ENCODE results near the gene KCNMB3. TPM values are rescaled to one million over a fixed set of nuclear protein-coding genes. Genes with fewer than 3 reads are reported as not detected.

The KCNMB3 gene
- total RNA-seq, 4 donors from 2014 or later, result 1.3 to 4.1 (median 2.9) TPM

- Histone ChIP-seq H3K4me3 (no peak overlapping the region), H3K27ac (replicated peaks in 1 of 4) (no peak overlapping the region), H3K4me1 (no peaks in the 10 kb centered on the region), H3K36me3 (peaks cover 8 to 50% (median 30%) of the 10 kb centered on the region in 4 donors), H3K9me3 (no peaks in the 10 kb centered on the region), H3K27me3 (no peaks in the 10 kb centered on the region)
- DNase-seq (ENCODE audit: extremely low spot score), result no peak
- intact Hi-C loops (cut with DNase I), result no loop called here
- 95% methylated on average over 4 of the region's 4 CpGs for WGBS
- TF ChIP-seq POLR2A (IDR thresholded peaks at IDR 0.05; ENCODE audit: low read depth) (no peak), CTCF (IDR thresholded peaks at IDR 0.05) (no peak), EP300 (IDR thresholded peaks at IDR 0.05) (no peak)
Measured at GRCh38 chr3:179234199-179234598, 16.7 kb downstream of the KCNMB3 start.

- H3K27ac ChIP-seq (replicated peaks in 1 of 4), result no peak overlapping the region
- intact Hi-C loops (cut with DNase I), result no loop called here
Measured at GRCh38 chr3:179233043-179233442, 17.9 kb downstream of the KCNMB3 start.

GRCh38 chr3:179229177-179229576 lies 21.7 kb downstream of the KCNMB3 start:
- no peaks in the 10 kb centered on the region for H3K4me1 ChIP-seq
- H3K36me3 ChIP-seq, result peaks cover 15 to 69% (median 50%) of the 10 kb centered on the region in 4 donors
- no peak for TF ChIP-seq EP300 (IDR thresholded peaks at IDR 0.05)
- no peak for TF ChIP-seq POLR2A (IDR thresholded peaks at IDR 0.05; ENCODE audit: low read depth)
- no peak for TF ChIP-seq CTCF (IDR thresholded peaks at IDR 0.05)
- TF ChIP-seq POLR2AphosphoS5 (IDR thresholded peaks at IDR 0.05), result no peak
- no peak overlapping the region for H3K27ac ChIP-seq (replicated peaks in 1 of 4)
- 68% methylated on average over 5 of the region's 5 CpGs for WGBS
- intact Hi-C loops (cut with DNase I), result no loop called here
- DNase-seq (ENCODE audit: extremely low spot score), result no peak
- H3K9me3 ChIP-seq, result no peaks in the 10 kb centered on the region
- no peaks in the 10 kb centered on the region for H3K27me3 ChIP-seq
- H3K4me3 ChIP-seq, result no peak overlapping the region

More at GRCh38 chr3:179233043-179233442, 17.9 kb downstream of the KCNMB3 start:
- no peak for TF ChIP-seq CTCF (IDR thresholded peaks at IDR 0.05)
- TF ChIP-seq POLR2A (IDR thresholded peaks at IDR 0.05; ENCODE audit: low read depth), result no peak
- TF ChIP-seq EP300 (IDR thresholded peaks at IDR 0.05), result no peak
- TF ChIP-seq POLR2AphosphoS5 (IDR thresholded peaks at IDR 0.05), result no peak
- Histone ChIP-seq H3K4me1 (no peaks in the 10 kb centered on the region), H3K9me3 (no peaks in the 10 kb centered on the region), H3K36me3 (peaks cover 8 to 55% (median 30%) of the 10 kb centered on the region in 4 donors), H3K27me3 (no peaks in the 10 kb centered on the region), H3K4me3 (no peak overlapping the region)
- 93% methylated on average over 3 of the region's 3 CpGs for WGBS
- DNase-seq (ENCODE audit: extremely low spot score), result no peak

- TF ChIP-seq CTCF (IDR thresholded peaks at IDR 0.05), result no peak
- no peak for TF ChIP-seq POLR2A (IDR thresholded peaks at IDR 0.05; ENCODE audit: low read depth)
- no peak for TF ChIP-seq POLR2AphosphoS5 (IDR thresholded peaks at IDR 0.05)
- TF ChIP-seq EP300 (IDR thresholded peaks at IDR 0.05), result no peak
- Histone ChIP-seq H3K27me3 (no peaks in the 10 kb centered on the region), H3K36me3 (peaks cover 15 to 75% (median 42%) of the 10 kb centered on the region in 4 donors), H3K4me1 (no peaks in the 10 kb centered on the region), H3K9me3 (no peaks in the 10 kb centered on the region), H3K27ac (replicated peaks in 1 of 4) (no peak overlapping the region), H3K4me3 (no peak overlapping the region)
- intact Hi-C loops (cut with DNase I), result no loop called here
- 91% methylated on average over 3 of the region's 3 CpGs for WGBS
- no peak for DNase-seq (ENCODE audit: extremely low spot score)
Measured at GRCh38 chr3:179227349-179227748, 23.6 kb downstream of the KCNMB3 start.

GRCh38 chr3:179224584-179224983 lies 26.3 kb downstream of the KCNMB3 start:
- Histone ChIP-seq H3K4me1 (no peaks in the 10 kb centered on the region), H3K27ac (replicated peaks in 1 of 4) (no peak overlapping the region), H3K36me3 (peaks cover 6 to 66% (median 38%) of the 10 kb centered on the region in 4 donors), H3K4me3 (no peak overlapping the region), H3K9me3 (no peaks in the 10 kb centered on the region), H3K27me3 (no peaks in the 10 kb centered on the region)
- intact Hi-C loops (cut with DNase I), result no loop called here
- TF ChIP-seq CTCF (IDR thresholded peaks at IDR 0.05) (no peak), POLR2AphosphoS5 (IDR thresholded peaks at IDR 0.05) (no peak), POLR2A (IDR thresholded peaks at IDR 0.05; ENCODE audit: low read depth) (no peak), EP300 (IDR thresholded peaks at IDR 0.05) (no peak)
- 88% methylated on average over 1 of the region's 1 CpG for WGBS
- DNase-seq (ENCODE audit: extremely low spot score), result no peak

All from esophagus muscularis mucosa (tissue), 4 donors.